GM19035 (cell line): Measurements from ENCODE around the gene USP35.
A peak's percentile ranks its signal among the peaks of the same experiment; 100 is the strongest.
"Not testable (repeated sequence)": the region's sequence is repeated elsewhere in the genome, so short reads cannot be mapped to it uniquely, and the experiment has no call there.

ENCODE experiments used
- ATAC-seq: cut with Tn5 transposase; IDR thresholded peaks from one replicate; pipeline ENCODE4 v1.9.1; 2021; ENCODE audit not compliant: unreplicated experiment

Gene USP35

DNA sequence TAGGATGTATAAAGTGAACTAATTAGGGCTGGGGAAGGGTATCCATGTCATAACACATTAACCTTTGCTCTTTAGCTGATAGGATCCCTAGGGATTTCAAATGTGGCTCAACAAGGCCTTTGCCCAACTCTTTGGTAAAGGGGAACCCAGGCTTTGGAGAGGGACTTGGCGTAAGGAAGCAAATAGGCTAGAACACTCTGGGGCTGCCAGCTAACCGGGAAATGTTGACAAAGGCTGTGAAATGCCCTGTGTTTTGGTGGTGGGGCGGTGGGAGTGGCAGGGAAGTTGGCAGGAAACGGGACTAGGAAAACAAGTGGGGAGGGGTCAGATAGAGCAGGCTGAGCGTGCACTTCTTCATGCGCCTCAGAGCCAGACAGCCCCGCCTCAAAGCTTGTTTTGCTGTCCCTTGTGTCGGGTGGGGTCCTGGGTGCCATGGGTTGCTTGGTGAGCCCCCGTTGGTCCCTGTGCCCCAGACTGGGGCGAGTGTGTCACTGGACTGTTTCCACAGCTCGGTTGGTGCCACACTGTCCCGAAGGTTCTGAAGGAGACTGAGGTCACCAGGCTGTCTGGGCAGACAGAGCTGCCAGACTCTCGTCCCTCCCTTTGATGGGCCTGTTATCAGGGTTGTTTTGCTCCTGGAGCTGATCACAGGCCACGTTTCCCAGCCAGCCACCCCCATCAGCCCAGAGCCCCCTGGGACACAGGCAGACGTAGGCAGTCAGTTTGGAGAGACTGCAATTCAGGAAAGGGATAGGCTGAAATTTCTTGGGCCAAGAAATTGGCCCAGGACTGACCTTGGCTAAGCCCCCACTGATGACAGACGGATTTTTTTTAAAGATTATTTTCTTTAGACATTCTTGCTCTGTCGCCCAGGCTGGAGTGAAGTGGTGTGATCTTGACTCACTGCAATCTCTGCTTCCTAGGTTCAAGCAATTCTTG lies 19.9 kb upstream of the USP35 start:
- no peak for ATAC-seq

DNA sequence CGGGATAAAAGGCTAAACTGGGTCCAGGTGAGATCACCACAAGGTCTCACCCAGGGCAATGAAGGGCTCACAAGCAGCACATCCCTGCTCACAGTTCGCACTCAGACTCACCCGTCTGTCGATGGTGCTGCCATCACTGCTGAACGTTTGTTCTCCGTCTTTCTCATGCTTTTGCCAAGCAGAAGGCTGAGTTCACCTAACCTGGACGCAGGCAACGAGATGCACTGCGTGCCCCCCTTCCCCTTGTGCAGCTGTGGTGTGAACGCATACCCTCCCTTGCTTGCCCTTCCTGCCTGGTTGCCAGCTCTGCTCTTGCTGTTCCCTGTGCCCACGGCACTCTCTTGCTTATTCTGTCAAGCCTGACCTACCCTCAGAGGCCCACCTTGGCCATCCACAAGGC lies 18.3 kb upstream of the USP35 start:
- ATAC-seq = no peak

DNA sequence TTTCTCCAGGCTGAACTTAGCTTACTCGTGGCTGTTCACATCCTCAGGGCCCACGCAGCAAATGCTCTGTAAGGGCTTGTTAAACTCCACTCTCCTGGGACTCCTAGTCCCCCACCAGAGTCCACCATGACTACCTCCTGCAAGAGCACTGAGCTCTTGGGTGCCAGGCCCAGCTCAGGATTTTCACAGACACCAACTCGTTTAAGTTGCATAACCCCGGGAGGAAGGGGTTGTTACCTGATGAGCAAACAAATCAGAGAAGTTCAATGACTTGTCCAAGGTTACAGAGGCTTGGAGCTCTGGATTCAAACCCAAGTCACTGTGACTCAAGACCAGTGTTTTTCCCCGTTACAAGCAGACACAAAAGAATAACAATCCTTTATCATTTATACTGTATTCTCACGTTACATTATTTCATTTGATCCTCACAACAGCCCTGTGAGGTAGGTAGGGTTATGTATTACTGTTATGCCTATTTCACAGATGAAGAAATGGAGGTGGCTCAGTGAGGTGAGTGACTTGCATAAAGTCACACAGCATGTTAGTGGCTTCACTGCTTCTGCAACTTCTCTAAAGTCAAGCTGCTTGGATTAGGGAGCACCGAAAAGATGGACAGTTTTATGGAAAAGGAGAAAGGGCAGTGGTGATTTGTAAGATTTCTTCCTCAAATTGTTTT lies 17.7 kb upstream of the USP35 start:
- no peak for ATAC-seq

DNA sequence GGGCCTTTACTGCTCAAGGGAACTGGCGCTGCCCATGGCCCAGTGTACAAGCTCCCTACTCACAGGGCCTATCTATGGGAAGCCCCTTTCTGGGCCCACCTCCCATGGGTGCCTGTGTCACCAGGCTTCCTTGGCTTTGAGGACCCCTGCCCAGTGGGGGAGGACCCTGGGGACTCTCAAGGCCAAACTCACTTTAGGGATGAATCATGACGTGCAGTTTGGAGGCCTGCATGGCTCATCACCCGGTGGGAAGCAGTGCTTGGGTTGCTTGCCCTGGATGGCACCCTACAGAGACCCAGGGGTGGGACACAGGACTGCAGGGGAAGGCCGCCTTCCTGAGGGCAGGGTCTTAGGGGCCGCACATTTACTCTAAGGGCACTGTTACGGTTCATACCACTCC lies 16.8 kb upstream of the USP35 start:
- ATAC-seq = no peak

DNA sequence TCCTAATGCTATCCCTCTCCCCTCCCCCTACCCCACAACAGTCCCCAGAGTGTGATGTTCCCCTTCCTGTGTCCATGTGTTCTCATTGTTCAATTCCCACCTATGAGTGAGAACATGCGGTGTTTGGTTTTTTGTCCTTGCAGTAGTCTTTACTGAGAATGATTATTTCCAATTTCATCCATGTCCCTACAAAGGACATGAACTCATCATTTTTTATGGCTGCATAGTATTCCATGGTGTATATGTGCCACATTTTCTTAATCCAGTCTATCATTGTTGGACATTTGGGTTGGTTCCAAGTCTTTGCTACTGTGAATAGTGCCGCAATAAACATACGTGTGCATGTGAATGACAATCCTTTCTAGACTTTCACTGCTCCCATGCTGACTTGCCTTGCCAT lies 12.9 kb upstream of the USP35 start:
- ATAC-seq = not testable (repeated sequence)

DNA sequence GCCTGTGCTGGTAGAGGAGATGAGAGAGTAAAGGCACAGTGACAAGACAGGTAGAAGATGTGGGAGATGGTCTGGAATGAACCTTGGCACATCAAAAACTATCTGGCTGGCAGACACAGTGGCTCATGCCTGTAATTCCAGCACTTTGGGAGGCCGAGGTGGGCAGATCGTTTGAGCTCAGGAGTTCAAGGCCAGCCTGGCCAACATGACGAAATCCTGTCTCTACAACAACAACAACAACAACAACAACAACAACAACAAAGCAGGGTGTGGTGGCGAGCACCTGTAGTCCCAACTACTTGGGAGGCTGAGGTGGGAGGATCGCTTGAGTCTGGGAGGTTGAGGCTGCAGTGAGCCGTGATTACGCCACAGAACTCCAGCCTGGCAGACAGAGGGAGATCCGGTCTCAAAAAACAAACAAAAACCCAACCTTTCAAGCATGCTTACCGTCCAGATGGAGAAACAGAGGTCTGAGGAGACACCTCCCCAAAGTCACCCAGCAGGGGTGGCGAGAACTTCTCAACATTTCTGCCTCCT lies 12.0 kb upstream of the USP35 start:
- ATAC-seq = no peak

DNA sequence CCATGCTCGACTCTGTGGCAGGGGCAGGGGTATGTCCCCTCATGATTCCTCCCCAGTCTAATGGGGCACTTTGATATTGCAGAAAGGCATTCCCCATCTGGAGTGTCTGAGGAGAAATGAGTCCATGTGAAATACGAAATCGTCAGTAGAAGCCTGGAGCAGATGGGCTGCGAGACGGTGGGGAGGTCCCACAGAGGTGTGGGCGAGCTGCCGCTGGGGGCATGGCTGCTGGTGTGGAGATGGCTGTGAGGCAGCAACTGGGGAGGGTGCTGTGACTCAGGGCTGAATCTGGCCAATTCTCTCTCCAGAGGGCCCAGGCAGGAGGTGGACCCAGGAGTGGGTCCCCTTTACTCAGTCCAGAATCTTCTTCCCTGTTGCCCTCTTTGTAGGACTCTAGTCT lies 11.5 kb upstream of the USP35 start:
- no peak for ATAC-seq

DNA sequence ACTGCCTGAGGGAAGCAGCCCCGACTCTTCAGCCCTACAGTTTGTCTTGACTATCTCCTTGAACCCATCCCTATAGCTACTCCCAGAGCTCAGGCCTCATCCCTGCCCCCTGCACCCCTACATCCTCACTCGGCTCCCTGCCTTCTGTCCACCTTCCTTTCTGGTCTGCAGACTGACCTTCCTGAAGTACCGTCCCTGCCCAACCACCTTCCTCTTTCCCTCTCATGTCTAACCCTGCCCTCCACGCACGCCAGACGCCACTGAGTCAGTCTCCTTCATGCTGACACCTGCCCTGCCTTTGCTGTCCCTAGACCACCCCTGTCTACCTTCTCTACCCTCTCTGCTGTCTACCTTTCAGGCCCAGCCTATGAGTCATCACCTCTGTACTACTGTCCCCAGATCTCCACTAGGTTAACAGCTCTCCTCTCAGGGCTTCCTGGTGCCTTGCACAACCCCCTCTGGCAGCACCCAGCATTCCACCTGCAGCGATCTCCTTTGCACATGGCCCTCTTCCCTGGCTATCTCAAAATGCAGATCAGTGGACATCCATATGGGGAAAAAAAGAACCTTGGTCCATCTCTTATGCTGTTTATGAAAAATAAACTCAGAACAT lies 9.2 kb upstream of the USP35 start:
- ATAC-seq = no peak

DNA sequence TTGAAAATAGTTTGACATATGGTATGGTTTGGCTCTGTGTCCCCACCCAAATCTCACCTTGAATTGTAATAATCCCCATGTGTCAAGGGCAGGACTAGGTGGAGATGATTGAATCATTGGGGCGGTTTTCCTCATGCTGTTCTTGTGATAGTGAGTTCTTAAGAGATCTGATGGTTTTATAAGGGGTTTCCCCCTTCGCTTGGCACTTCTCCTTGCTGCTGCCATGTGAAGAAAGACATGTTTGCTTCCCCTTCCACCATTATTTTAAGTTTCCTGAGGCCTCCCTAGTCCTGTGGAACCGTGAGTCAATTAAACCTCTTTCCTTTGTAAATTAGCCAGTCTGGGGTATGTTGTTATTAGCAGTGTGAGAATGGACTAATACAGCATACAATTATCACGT lies 8.0 kb upstream of the USP35 start:
- no peak for ATAC-seq

DNA sequence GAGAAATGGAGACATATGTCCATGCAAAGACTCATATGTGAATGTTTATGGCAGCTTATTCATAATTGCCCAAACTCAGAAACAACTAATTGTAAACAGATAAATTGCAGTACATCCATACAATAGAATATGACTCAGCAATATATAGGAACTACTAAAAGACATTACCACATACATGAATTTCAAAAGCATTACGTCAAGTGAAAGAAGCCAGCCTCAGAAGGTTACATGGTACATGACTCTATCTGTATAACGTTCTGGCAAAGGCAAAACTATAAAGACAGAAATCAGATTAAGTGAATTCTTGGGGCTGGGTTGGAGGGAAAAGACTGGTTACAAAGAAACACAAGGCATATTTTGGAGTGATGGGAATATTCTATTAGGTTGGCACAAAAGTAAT lies 7.5 kb upstream of the USP35 start:
- ATAC-seq = no peak

DNA sequence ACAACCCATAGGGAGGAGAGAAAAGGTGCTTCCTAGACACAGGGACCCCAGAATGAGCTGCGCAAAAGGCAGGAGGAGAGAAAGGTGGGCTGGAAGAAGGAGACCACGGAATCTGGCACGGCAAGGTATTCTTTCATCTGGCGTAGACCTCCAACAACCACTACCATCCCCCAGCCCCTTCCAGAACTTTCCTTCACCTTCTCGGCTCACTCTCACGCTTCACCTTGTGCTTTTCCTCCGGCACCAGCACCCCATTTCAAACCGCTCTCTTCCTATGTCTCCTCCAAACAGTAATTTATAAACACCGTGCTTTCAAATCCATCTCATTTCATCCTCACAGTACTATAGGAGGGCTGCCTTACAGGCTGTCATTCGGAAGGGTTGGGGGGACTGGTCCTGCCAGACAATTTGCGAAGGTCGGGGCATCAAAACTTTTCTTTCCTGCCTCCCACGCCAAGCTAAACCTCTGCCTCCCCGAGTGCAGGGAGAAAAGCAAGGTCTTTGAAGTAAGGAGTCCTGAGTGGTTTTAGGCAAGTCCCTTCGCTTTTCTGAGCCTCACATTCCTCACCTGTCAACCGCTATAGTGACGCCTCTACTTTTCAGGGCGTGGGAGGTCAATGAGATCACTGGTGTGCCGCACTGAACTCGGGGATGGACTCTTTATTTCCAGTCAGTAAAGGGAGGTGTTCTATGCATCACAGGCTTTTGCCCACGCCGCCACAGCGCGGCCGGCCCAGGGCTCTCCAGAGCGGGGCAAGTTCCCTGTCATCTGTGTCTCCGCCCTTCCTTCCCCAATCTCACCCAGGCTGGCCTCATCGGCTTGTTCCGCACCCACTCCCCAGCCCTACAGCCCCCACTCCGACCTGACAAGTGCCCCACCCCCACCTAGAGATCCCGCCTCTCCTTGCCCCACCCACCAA lies 1.1 kb upstream of the USP35 start:
- ATAC-seq = peak; percentile 16

DNA sequence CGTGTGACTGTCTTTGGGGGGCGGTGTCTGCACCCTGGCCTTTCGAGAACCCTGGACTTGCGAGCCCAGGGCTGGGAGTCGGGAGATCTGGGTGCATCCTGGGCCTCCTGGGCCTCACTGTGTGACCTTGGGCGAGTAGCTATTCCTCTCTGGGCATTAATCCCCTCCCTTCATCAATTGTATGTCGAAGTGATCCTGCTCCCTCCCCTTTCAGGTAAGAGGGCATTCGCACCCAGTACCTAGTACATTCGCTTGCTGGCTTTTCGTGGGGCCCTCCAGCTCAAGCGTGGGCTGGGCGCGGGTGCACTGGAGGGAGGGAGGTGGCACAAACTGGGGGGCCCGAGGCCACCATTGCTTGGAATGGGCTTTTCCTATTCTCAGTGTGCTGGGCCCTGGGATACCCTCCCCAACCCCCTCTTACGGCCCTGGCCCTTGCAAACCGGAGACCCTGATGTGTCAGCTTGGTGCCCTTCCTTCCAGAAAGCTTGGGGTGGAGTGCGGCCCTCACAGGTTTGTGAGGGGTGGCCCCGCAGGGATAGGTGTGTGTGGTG lies 530 bp downstream of the USP35 start:
- no peak for ATAC-seq

DNA sequence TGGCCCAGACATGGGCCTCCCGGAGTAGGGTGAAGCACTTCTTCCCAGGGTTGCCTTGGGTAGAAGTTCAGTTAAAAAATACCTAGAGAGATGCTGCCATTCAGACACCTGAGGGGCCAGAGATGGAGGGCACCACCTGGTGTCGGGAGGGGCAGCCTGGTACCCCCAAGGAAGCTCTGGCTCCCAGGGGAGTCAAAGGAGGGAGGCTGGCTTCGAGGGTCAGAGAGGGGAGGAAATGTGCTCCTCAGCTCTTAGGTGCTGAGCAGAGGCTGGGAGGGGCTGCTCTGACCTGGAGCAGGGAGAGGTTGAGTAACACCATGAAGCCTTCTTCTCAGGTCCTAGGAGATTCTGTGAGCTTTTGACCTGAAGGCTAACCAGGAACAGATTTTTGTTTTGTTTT lies 1.1 kb downstream of the USP35 start:
- no peak for ATAC-seq

DNA sequence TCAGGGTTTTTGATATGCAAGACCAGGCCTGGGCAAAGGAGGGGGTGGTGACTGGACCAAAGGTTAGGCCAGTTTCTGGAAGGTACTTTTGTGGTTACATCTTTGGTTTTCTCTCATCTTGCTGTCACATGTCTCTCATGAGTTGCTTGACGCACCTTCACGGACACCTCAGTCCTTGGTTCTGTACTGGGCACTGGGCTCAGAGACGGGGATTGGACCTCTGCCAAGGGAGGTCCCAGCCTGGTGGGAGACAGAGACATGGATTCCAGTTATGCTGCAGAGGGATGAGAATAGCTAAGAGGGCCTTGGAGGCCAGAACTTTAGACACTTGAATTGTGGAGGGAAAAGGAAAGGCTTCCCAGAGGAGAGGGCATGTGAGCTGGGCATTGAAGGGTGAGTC lies 1.7 kb downstream of the USP35 start:
- no peak for ATAC-seq

DNA sequence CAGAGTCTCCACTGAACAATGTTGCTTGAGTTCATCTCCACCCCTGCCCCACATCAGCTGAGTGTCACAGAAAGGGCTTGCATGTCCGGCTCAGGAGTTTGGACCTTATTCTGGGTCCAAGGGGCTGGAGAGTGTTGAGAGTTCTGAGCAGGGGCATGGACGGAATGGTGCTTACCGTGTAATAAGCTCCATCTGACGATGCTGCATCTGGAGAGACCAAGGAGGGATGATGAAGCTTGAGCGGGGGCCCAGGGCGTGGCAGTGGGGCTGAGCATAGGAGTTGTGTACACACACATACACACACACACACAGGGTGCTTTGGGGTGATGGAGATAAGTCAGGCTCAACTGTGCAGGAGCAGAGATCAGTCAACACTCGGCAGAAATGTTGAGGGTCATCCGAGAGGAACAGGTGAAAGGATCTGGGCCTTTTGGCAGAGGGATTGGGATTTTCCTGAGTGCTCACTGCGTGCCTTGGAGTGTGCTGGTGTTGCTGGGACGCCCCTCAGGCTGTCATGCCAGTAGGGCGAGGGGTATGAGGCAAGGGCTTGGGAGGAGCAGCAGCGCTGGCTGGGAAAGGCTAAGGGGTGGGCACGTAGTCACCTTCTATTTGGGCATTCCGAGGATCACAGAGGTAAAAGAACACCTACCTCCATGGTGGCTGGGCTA lies 2.3 kb downstream of the USP35 start:
- no peak for ATAC-seq

DNA sequence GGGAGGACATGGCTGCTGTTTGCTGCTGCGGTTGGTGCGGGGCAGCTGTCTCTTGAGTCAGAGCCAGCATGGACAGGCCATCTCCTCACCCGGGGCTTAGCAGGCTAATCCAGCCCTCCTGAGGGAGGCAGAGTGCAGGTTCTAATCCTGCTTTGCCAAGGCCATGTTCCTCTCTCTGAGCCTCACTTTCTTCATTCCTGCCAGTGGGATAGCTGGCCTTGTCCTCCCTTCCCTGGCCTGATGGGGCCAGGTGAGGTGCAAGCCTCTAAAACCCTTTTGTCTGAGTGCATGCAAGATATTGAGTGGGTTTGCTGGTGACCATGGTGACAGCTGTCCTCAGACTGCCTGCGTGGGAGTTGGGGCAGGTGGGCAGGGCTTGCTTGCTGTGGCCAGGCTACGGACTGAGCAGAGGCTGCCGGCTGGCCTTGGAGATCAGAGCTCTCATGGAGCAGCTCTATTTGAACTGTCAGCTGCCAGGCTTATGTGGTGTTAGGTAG lies 3.6 kb downstream of the USP35 start:
- ATAC-seq = no peak

DNA sequence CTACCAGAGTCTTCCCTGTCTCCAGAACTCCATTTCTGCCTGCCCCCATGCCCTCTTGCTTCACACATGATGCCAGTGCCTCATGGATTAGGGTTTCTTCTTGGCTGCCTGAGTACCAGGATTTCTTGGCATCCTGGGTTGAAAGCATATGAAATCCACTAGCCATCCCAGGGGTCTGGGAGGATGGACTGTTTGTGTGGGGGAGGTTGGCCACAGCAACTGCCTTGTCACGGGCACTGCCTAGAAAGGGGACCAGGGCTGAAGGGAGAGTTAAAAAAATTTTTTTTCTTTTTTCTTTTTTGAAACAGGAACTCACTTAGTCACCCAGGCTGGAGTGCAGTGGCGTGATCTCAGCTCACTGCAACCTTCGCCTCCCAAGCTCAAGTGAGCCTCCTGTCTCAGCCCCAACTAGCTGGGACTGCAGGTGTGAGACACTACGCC lies 4.2 kb downstream of the USP35 start:
- ATAC-seq = no peak

DNA sequence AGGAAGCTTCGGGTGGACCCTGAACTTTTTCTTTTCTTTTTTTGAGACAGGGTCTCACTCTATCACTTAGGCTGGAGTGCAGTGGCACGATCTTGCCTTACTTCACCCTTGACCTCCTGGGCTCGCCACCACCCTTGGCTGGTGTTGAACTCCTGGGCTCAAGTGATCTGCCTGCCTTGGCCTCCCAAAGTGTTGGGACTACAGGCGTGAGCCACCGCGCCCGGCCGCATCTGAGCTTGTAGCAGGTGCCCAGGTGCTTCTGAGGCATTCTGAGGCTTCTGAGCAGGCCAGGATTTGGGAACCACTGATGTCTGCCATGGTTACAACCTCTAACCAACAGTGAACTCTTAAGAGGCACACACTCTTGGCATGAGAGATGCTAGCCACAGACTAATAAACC lies 5.1 kb downstream of the USP35 start:
- ATAC-seq = no peak

DNA sequence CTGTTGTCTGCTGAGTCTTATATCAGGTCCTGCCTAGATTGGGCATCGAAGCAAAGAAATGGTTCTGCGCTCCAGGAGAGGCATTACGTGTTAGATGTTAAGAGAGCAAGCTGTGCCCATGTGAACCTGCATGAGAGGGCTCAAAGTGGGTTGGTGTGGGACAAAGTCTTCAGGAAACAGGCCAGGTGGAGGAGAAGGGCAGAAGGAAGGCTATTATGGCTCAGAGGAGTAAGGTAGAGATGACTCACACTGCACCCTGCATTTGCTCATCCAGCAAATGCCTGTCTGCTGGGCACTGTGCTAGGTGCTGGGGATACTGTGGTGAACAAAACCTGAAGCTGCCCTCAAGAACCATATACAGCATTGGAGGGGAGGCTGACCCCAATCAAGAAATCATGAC lies 5.8 kb downstream of the USP35 start:
- ATAC-seq = no peak
